SH-SY5Y (cell line): Measurements from ENCODE around the gene TEKT3.

Experiments used
- GATA2 ChIP-seq: IDR thresholded peaks from 2 replicates; pipeline ENCODE4 v1.6.1; 2011; ENCODE audit warnings: mild to moderate bottlenecking, low read depth, low read length
- GATA3 ChIP-seq: IDR thresholded peaks from 2 replicates; pipeline ENCODE4 v1.6.1; 2011; ENCODE audit warnings: low read depth, mild to moderate bottlenecking, low read length, moderate library complexity

- TF ChIP-seq GATA2 (no peak), GATA3 (no peak)
Observed at GRCh38 chr17:15363702-15364101, 22.3 kb upstream of the TEKT3 start.
